Neutrophil (primary cell): ENCODE measurements around the gene BCAS3.
"Not testable (repeated sequence)": the region's sequence is repeated elsewhere in the genome, so short reads cannot be mapped to it uniquely, and the experiment has no call there.

Source experiments
- H3K27ac ChIP-seq: fragments of 200-600 bp; sonication (generic); 2 replicates; pipeline ENCODE4 v1.5.1; 2016; ENCODE audit warnings: mild to moderate bottlenecking, moderate library complexity
- H3K27me3 ChIP-seq: fragments of 200-600 bp; sonication (generic); 2 replicates; pipeline ENCODE4 v1.6.0; 2016; ENCODE audit warnings: mild to moderate bottlenecking
- H3K36me3 ChIP-seq: fragments of 200-600 bp; sonication (generic); 2 replicates; pipeline ENCODE4 v1.5.1; 2017
- H3K4me1 ChIP-seq, 2 experiments: fragments of 200-600 bp in 1 of 2; sonication (generic) in 1 of 2; 1 replicate in 1 of 2; 2 replicates in 1 of 2; pipeline versions ENCODE4 v1.5.1 to v1.6.1; 2013 to 2016; ENCODE audit warnings: low read depth in 1 of 2, low read length in 1 of 2, mild to moderate bottlenecking in 1 of 2, moderate library complexity in 1 of 2; ENCODE audit not compliant: control insufficient read depth in 1 of 2, insufficient read depth in 1 of 2
- H3K4me3 ChIP-seq, 2 experiments: fragments of 200-600 bp in 1 of 2; sonication (generic) in 1 of 2; 1 replicate in 1 of 2; 2 replicates in 1 of 2; pipeline ENCODE4 v1.5.1; 2013 to 2016; ENCODE audit warnings: low read depth in 1 of 2, low read length in 1 of 2, mild to moderate bottlenecking in 1 of 2, moderate library complexity in 1 of 2
- H3K9me3 ChIP-seq: fragments of 200-600 bp; sonication (generic); 2 replicates; pipeline ENCODE4 v1.5.1; 2016
- CTCF ChIP-seq: fragments of 200-600 bp; sonication (generic); IDR thresholded peaks from 2 replicates; pipeline ENCODE4 v1.5.1; 2016; ENCODE audit warnings: antibody characterized with exemption

The BCAS3 gene

GRCh38 chr17:60933739-60934138 is 256.1 kb downstream of the BCAS3 start:
- Histone ChIP-seq H3K4me3 (no peak overlapping the region), H3K36me3 (no peaks in the 10 kb centered on the region), H3K4me1 (no peaks in the 10 kb centered on the region), H3K27ac (no peak overlapping the region), H3K27me3 (no peaks in the 10 kb centered on the region), H3K9me3 (no peaks in the 10 kb centered on the region)
- TF ChIP-seq CTCF, result no peak

- H3K36me3 ChIP-seq, result no peaks in the 10 kb centered on the region
- H3K4me3 ChIP-seq, result no peak overlapping the region
- H3K9me3 ChIP-seq, result no peaks in the 10 kb centered on the region
- no peaks in the 10 kb centered on the region for H3K4me1 ChIP-seq
- no peak for TF ChIP-seq CTCF
- no peaks in the 10 kb centered on the region for H3K27me3 ChIP-seq
- H3K27ac ChIP-seq, result no peak overlapping the region
These were observed 257.1 kb downstream of the BCAS3 start for GRCh38 chr17:60934723-60935122.

- not testable (repeated sequence) for H3K4me1 ChIP-seq, H3K27me3 ChIP-seq, H3K27ac ChIP-seq, H3K4me3 ChIP-seq, H3K9me3 ChIP-seq, H3K36me3 ChIP-seq
These were observed 258.3 kb downstream of the BCAS3 start for GRCh38 chr17:60935991-60936390.

- Histone ChIP-seq H3K9me3 (no peaks in the 10 kb centered on the region), H3K4me3 (no peak overlapping the region), H3K27me3 (no peaks in the 10 kb centered on the region), H3K27ac (no peak overlapping the region), H3K4me1 (no peaks in the 10 kb centered on the region), H3K36me3 (no peaks in the 10 kb centered on the region)
- no peak for TF ChIP-seq CTCF
These were observed 261.7 kb downstream of the BCAS3 start for GRCh38 chr17:60939318-60939717.

- H3K27ac ChIP-seq, result no peak overlapping the region
- TF ChIP-seq CTCF, result no peak
- H3K4me1 ChIP-seq, result no peaks in the 10 kb centered on the region
- no peaks in the 10 kb centered on the region for H3K27me3 ChIP-seq
- no peaks in the 10 kb centered on the region for H3K36me3 ChIP-seq
- H3K4me3 ChIP-seq, result no peak overlapping the region
- H3K9me3 ChIP-seq, result no peaks in the 10 kb centered on the region
These were observed 263.4 kb downstream of the BCAS3 start for GRCh38 chr17:60941028-60941427.

- Histone ChIP-seq H3K4me3 (no peak overlapping the region), H3K27me3 (no peaks in the 10 kb centered on the region), H3K27ac (no peak overlapping the region), H3K4me1 (no peaks in the 10 kb centered on the region), H3K36me3 (no peaks in the 10 kb centered on the region), H3K9me3 (no peaks in the 10 kb centered on the region)
- TF ChIP-seq CTCF, result no peak
These were observed 263.9 kb downstream of the BCAS3 start for GRCh38 chr17:60941571-60941970.
